NCI-H526 (cell line): Measurements from ENCODE around the gene ARMH3.
A peak's percentile ranks its signal among the peaks of the same experiment; 100 is the strongest.

Experiments
- DNase-seq, 2 experiments: peaks; one replicate each; lab custom pipeline; 2025; lab: John Stamatoyannopoulos, UW

Gene ARMH3, protein sequence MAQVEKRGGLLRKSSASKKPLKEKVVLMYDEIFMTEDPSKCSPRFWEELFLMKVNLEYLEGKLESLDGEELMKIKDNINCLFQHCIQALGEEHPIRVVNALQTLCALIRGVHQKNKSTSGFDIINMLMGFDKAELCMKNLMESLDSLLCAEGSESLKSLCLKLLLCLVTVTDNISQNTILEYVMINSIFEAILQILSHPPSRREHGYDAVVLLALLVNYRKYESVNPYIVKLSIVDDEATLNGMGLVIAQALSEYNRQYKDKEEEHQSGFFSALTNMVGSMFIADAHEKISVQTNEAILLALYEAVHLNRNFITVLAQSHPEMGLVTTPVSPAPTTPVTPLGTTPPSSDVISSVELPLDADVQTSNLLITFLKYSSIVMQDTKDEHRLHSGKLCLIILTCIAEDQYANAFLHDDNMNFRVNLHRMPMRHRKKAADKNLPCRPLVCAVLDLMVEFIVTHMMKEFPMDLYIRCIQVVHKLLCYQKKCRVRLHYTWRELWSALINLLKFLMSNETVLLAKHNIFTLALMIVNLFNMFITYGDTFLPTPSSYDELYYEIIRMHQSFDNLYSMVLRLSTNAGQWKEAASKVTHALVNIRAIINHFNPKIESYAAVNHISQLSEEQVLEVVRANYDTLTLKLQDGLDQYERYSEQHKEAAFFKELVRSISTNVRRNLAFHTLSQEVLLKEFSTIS

GRCh38 chr10:102055647-102056419 lies at the start of gene ARMH3:
ARMH3 (minus strand) TSS chr10:102056173; CDS start chr10:102040114, 16,059 bp downstream.
- DNase-seq, result peak; percentile 90 to 96

DNA sequence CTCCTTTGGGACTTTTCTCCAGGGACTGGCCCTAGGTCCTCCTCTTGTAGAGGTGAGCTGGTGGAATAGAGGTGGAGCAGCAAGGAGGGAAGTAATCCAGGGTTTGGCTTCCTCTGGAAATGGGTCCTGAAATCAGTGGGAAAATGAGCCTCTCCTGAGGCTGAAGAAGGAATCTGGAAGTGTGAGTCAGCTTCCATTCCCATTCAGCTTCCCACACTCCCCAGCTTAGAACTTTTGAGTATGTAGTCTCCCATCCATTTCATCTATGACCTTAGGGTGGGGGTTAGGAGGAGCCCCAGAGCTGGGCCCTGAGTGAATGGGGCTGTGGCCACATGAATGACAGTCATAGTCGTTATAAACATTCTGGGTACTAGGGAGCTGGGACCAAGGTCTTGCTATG lies 46.4 kb upstream of the ARMH3 start:
- DNase-seq, result no peak

- no peak for DNase-seq
These were observed 45.2 kb upstream of the ARMH3 start for GRCh38 chr10:102101152-102101551.

DNA sequence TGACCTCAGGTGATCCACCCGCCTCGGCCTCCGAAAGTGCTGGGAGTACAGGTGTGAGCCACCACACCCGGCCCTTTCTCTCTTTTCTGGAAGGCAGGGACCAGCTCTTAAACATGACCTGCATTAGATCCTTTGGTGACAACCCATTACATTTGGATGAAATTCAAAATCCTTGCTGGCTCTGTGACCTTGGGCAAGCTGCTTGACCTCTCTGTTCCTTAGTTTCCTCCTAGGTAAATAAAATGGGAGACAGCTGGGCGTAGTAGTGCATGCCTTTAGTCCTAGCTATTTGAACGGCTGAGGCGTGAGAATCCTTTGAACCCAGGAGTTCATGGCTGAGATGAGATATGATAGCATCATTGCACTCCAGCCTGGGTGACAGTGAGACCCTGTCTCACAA lies 40.5 kb upstream of the ARMH3 start:
- no peak for DNase-seq

DNA sequence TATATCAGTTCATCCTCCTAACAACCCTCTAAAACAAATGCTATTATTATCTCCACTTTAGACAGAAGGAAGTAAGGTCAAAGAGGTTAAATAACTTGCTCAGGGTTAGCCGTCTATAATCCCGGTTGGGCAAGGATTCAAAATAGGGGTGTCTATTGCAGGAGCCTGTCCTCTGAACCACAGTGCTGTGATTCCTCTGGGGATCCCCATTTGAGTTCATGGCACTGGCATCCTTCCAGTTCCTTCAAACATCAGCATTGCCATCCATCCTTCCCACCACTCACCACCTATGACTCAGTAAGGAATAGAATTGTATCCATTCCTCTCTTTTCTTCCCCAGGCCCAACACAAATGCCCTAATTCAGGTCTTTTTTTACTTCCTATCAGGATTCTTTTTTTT lies 34.8 kb upstream of the ARMH3 start:
- DNase-seq, result no peak

DNA sequence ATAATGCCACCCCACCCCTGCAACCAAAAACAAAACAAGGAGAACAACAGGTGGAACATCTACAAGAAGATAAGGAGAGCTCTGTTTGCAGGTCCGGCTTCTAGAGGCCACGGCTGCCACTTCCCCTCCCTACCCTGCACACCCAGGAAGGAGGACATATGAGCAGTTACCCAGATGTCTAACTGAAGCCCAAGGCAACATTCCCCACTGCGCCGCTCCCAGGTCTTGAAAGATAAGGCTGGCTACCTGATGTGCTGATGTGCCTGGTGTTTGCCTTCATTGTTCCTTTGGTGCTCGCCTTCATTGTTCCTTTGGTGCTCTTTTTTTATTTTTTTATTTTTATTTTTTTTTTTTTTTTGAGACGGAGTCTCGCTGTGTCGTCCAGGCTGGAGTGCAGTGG lies 30.2 kb upstream of the ARMH3 start:
- DNase-seq, result no peak

GRCh38 chr10:102085336-102085735 lies 29.4 kb upstream of the ARMH3 start:
- DNase-seq, result no peak

GRCh38 chr10:102083541-102083940 lies 27.6 kb upstream of the ARMH3 start:
- DNase-seq, result no peak

DNA sequence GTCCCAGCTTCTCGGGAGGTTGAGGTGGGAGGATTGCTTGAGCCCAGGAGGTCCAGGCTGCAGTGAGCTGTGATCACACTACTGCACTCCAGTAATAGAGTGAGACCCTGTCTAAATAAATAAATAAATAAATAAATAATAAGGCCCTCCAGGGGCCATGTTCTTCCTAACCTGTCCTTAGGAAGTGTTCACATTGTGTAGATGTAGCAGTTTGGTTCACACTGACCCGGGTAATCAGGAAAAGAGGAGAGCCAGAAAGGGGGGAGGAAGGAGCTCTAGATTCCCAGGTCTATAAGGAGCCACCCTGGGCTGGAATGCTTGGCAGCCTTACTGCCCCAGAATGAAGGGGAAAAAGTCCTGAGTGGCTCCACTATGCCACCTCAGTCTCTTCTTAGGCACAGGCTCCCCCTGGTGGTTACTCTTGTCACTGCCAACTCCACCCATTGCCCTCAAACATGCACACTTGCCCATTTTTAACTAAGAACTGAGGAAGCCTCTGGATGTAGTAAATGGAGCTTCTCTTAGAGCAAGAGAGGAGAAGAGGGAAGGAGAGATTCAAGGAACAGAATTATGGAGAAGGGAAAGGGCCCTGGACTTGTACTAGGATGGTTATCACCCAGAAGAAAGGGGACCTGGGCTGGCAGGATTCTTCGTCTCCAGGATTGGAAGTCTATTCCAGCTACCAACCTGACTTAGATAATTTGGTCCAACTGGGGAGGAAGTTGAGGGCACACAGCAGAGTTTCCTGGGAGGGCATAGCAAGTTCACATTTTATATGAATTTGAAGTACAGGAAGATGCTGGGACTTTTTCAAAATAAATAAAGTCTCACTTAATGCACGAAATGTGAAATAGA lies 16.9 kb upstream of the ARMH3 start:
- peak; percentile 42 to 69 for DNase-seq

- no peak for DNase-seq
These were observed 13.1 kb upstream of the ARMH3 start for GRCh38 chr10:102069071-102069470.

DNA sequence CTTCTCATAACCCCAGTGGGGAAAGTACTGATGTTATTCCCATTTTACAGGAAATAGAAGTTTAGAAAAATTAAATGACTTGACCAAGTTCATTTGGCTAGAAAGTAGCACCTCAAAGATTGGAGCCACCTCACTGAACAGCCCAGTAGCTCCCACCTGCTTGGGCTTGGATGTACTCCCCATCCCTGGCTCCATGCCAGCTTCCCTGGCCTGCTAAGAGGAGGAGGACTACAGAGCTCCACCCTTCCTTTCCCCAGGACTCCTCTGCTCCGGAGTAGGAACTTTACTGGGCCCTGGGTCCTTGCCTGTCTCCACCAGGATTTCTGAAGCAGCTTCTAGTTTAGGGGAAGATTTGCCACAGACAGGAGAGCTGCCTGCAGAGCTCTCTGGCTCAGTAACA lies 12.2 kb upstream of the ARMH3 start:
- no peak for DNase-seq

GRCh38 chr10:102067091-102067916 lies 11.3 kb upstream of the ARMH3 start:
- DNase-seq, result no peak

DNA sequence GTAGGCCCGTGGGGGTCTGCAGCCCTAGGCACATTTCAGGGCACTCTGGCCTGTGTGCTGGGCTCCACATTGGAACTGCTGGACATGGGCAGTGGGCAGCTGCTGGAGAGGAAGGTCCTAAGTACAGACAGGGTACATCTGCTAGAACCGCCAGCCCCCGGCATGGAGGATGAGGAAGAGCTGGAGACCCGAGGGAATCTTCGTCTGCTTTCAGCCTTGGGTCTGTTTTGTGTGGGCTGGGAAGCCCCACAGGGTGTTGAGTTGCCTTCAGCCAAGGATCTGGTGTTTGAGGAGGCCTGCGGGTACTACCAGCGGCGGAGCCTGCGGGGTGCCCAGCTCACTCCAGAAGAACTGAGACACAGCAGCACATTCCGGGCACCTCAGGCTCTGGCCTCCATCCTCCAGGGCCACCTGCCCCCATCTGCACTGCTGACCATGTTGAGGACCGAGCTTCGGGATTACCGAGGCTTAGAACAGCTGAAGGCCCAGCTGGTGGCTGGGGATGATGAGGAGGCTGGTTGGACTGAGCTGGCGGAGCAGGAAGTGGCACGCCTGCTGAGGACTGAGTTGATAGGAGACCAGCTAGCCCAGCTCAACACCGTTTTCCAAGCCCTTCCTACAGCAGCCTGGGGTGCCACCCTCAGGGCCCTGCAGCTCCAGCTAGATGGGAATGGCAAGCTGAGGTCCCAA lies 10.6 kb upstream of the ARMH3 start:
- peak in 1 of 2 experiments; percentile 1 for DNase-seq

- peak in 1 of 2 experiments; percentile 42 for DNase-seq
These were observed 9.8 kb upstream of the ARMH3 start for GRCh38 chr10:102065561-102066398.

DNA sequence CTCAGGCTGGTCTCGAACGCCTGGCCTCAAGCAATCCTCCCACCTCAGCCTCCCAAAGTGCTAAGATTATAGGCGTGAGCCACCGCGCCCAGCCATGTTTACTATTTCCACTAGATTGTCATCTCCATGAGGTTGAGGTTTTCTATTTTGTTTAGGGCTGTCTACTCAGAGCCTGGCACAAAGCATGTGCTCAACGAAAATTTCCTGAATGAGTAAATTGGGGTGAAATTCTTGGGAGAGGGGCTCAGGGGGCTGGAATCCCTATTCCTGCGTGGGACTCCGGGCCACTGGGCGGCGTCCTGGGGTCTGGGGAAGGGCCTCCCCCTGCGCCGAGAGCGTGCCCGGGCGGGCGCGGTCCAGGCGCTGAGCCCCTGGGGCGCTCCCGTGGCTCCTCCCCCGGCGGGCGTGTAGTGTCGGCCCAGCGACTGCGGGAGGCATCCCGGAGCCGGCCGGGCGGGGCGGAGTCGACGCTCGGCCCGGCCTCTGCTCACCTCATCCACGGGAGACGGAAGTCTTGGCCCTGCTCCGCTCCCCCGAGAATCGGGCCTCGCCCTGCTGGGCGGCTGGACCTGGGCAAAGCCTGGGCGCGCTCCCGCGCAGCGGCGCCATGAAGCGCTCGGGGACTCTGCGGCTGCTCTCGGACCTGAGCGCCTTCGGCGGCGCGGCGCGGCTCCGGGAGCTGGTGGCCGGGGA lies 9.0 kb upstream of the ARMH3 start, which contains the start of gene HPS6:
HPS6 (plus strand) TSS at position 482 of the 693 bp plus-strand sequence; CDS start at position 608, 126 bp downstream.
- DNase-seq, result peak; percentile 76 to 93

GRCh38 chr10:102064503-102064867 lies 8.5 kb upstream of the ARMH3 start:
- no peak for DNase-seq

DNA sequence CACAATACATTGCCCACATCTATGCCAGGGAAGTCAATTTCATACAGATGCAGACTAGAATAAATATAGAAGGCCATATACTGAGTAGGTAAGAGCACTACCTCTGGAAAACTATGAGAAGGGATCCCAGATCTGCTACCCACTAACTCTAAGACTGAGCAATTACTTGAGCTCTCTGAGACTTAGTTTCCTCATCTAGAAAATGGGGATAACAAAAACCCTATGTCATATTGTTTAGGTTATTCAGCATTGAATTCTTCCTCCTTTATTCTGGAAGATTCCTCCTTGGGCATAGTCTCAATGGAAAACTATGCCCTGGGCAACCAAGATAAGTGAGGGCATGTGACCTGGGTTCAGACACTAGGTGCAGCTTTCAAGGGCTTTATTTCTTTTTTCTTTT lies 4.0 kb upstream of the ARMH3 start:
- no peak for DNase-seq

DNA sequence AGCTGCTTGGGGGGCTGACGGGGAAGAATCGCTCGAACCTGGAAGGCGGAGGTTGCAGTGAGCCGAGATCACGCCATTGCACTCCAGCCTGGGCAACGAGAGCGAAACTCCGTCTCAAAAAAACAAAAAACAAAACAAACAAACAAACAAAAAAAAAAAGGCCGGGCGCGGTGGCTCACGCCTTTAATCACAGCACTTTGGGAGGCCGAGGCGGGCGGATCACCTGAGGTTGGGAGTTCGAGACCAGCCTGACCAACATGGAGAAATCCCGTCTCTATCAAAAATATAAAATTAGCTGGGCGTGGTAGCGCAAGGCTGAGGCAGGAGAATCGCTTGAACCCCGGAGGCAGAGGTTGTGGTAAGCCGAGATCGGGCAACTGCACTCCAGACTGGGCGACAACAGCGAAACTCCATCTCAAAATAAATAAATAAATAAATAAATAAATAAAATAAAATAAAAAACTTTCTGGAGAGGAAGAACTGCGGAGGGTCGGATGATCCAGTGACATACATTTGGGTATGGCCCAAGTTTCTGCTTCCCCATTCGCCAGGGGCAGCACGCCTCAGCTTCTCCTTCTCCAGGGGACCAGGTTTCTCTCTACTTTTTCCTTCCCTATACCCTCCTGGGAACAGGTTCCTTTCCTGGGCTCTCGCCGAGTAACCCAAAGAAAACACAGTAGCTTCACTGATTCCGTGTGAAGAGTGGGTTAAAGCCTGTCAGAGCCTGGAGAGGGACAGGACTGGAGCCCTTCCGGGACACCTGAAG lies 909 bp downstream of the ARMH3 start:
- DNase-seq, result peak in 1 of 2 experiments; percentile 18
